Vagina (tissue), 2 donors: ENCODE data around the gene ZSCAN21. TPM values are rescaled to one million over a fixed set of nuclear protein-coding genes. Genes with fewer than 3 reads are reported as not detected.
"Not testable (repeated sequence)": the region's sequence is repeated elsewhere in the genome, so short reads cannot be mapped to it uniquely, and the experiment has no call there.

ENCODE experiments used
- DNase-seq, 2 donors: peaks; one replicate each; pipeline ENCODE4 v3.0.0-alpha.2; 2017; ENCODE audit errors: extremely low spot score in 2 of 2
- H3K27ac ChIP-seq: fragments of 200-600 bp; sonication (generic); one replicate; pipeline ENCODE4 v1.5.1; 2019
- H3K27me3 ChIP-seq: fragments of 200-600 bp; sonication (generic); one replicate; pipeline ENCODE4 v1.5.1; 2019
- H3K36me3 ChIP-seq, 2 donors: fragments of 200-600 bp; sonication (generic); one replicate each; pipeline ENCODE4 v1.5.1; 2017 to 2019
- H3K4me1 ChIP-seq: fragments of 200-600 bp; sonication (generic); one replicate; pipeline ENCODE4 v1.5.1; 2019
- H3K4me3 ChIP-seq, 2 donors: fragments of 200-600 bp; sonication (generic); 1 replicate in 1 of 2; 2 replicates in 1 of 2; pipeline ENCODE4 v1.5.1; 2016 to 2019
- H3K9me3 ChIP-seq: fragments of 200-600 bp; sonication (generic); one replicate; pipeline ENCODE4 v1.5.1; 2019
- POLR2A ChIP-seq, 2 donors: fragments of 450-650 bp; IDR thresholded peaks; one replicate each; pipeline ENCODE4 v1.6.1; 2017; ENCODE audit warnings: antibody characterized with exemption in 2 of 2, mild to moderate bottlenecking in 2 of 2, moderate library complexity in 2 of 2
- POLR2AphosphoS5 ChIP-seq, 2 donors: sonication (generic); formaldehyde crosslinking; IDR thresholded peaks; one replicate each; pipeline ENCODE4 v1.9.0; 2017; ENCODE audit warnings: antibody characterized with exemption in 2 of 2, mild to moderate bottlenecking in 2 of 2, low read depth in 1 of 2; ENCODE audit not compliant: insufficient read depth in 1 of 2
- intact Hi-C: fragments of 100-400 bp; cut with DNase I; formaldehyde crosslinking; loops from one replicate; pipeline ENCODE4 v1.15.1; 2023
- total RNA-seq: library from RNA; depleted of rRNA; stranded (reverse); fragments of >200 nt; gene quantifications from one replicate; pipeline ENCODE4 v1.2.3, GENCODE V29; 2016
- TF ChIP-seq, protein P1 (sequence below), 3 experiments: fragments of 450-650 bp in 2 of 3; fragments of 200-600 bp in 1 of 3; sonication (generic) in 1 of 3; IDR thresholded peaks; one replicate each; pipeline ENCODE4 v1.5.1; 2017 to 2019; ENCODE audit warnings: antibody characterized with exemption in 3 of 3, mild to moderate bottlenecking in 2 of 3, moderate library complexity in 2 of 3

The ZSCAN21 gene
- total RNA-seq, 1 donor from 2014 or later: 19.9 TPM

DNA sequence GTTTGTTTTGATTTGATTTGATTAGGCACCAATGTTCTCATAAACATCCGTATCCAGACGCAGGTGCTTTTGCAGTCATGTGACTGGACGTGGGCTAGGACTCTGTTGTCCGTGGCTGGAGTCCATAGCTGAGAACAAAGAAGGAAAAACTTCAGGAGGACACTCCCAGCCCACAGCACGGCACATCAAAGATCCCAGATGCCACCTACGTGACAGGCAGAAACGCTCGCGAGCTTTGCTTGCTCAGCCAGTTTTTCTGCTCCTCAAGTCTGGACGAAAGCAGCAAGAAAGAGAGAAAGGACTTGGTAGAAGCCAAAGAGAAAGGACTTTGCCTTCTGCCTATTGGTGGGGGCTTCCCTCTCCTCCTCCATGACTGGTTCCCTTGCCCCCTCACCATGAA, 41.0 kb upstream of the ZSCAN21 start:
- H3K27me3 ChIP-seq: no peaks in the 10 kb centered on the region
- DNase-seq: no peak
- H3K36me3 ChIP-seq: no peaks in the 10 kb centered on the region
- H3K9me3 ChIP-seq: no peaks in the 10 kb centered on the region
- TF ChIP-seq, protein P1, sequence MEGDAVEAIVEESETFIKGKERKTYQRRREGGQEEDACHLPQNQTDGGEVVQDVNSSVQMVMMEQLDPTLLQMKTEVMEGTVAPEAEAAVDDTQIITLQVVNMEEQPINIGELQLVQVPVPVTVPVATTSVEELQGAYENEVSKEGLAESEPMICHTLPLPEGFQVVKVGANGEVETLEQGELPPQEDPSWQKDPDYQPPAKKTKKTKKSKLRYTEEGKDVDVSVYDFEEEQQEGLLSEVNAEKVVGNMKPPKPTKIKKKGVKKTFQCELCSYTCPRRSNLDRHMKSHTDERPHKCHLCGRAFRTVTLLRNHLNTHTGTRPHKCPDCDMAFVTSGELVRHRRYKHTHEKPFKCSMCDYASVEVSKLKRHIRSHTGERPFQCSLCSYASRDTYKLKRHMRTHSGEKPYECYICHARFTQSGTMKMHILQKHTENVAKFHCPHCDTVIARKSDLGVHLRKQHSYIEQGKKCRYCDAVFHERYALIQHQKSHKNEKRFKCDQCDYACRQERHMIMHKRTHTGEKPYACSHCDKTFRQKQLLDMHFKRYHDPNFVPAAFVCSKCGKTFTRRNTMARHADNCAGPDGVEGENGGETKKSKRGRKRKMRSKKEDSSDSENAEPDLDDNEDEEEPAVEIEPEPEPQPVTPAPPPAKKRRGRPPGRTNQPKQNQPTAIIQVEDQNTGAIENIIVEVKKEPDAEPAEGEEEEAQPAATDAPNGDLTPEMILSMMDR (IDR thresholded peaks at IDR 0.05): no peak
- TF ChIP-seq POLR2AphosphoS5 (IDR thresholded peaks at IDR 0.05; ENCODE audit: insufficient read depth in 1 of 2, low read depth in 1 of 2): peak in 1 of 2 donors; percentile 53
- TF ChIP-seq POLR2A (IDR thresholded peaks at IDR 0.05): no peak
- no peak overlapping the region for H3K4me3 ChIP-seq
- H3K27ac ChIP-seq: no peak overlapping the region
- intact Hi-C loops: no loop called here
- H3K4me1 ChIP-seq: no peaks in the 10 kb centered on the region

DNA sequence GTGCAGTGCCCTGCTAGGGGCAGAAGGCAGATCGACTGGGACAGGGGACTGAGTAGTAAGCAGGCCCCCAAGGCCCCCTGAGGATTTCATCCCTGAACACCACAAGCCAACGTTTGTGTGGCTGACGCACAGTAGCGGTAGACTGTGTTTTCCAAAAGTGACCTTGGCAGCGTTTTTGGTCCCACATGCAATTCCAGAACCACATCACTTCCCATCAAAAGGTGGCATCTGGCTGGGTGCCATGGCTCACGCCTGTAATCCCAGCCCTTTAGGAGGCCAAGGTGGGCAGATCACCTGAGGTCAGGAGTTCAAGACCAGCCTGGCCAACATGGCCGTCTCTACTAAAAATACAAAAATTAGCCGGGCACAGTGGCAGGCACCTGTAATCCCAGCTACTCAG, 39.6 kb upstream of the ZSCAN21 start:
- H3K36me3 ChIP-seq, H3K9me3 ChIP-seq, H3K27ac ChIP-seq, intact Hi-C loops, DNase-seq, H3K27me3 ChIP-seq, H3K4me1 ChIP-seq, H3K4me3 ChIP-seq: not testable (repeated sequence)

DNA sequence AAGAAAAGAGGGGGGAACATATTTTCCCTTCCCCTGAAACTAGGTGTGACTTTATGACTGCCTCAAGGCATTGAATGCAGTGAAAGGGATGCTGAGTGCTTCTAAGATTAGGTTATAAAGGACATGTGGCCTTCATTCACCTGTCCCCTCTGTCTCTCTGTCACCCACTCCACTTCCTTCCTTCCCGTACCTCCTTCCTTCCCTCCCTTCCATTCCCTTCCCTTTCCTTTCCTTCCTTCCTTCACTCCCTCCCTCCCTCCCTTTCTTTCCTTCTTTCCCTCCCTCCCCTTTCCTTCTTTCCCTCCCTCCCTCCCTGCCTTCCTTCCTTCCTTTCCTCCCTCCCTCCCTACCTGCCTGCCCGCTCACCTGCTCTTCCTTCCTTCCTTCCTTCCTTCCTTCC, 38.7 kb upstream of the ZSCAN21 start:
- no peak overlapping the region for H3K4me3 ChIP-seq
- H3K27ac ChIP-seq: no peak overlapping the region
- H3K9me3 ChIP-seq: no peaks in the 10 kb centered on the region
- DNase-seq: no peak
- intact Hi-C loops: no loop called here
- H3K36me3 ChIP-seq: no peaks in the 10 kb centered on the region
- H3K27me3 ChIP-seq: no peaks in the 10 kb centered on the region
- no peaks in the 10 kb centered on the region for H3K4me1 ChIP-seq
- TF ChIP-seq, protein P1 (IDR thresholded peaks at IDR 0.05): no peak
- no peak for TF ChIP-seq POLR2AphosphoS5 (IDR thresholded peaks at IDR 0.05; ENCODE audit: insufficient read depth in 1 of 2, low read depth in 1 of 2)
- TF ChIP-seq POLR2A (IDR thresholded peaks at IDR 0.05): no peak

DNA sequence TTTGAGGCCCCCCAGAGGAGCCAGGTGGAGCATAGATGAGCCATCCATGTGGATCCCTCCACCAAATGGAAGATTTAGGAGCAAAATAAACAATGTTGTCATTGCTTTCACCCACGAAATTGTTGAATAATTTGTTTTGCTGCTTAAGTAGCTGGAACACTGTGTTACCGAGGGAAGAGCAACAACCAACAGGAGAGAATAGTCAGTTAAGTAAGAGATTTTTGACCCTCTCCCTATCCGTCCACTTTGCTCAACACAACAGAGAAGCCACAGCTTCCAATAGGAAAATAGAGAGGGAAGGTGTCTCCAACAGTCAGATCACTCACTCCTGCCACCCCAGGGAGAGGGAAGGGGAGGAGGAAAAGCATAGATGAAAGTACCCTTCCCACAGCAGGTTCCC, 38.1 kb upstream of the ZSCAN21 start:
- TF ChIP-seq POLR2AphosphoS5 (IDR thresholded peaks at IDR 0.05; ENCODE audit: insufficient read depth in 1 of 2, low read depth in 1 of 2): no peak
- TF ChIP-seq, protein P1 (IDR thresholded peaks at IDR 0.05): no peak
- no peak for TF ChIP-seq POLR2A (IDR thresholded peaks at IDR 0.05)
- Histone ChIP-seq H3K27ac (no peak overlapping the region), H3K4me1 (peaks cover 5% of the 10 kb centered on the region), H3K9me3 (no peaks in the 10 kb centered on the region), H3K27me3 (no peaks in the 10 kb centered on the region), H3K4me3 (no peak overlapping the region), H3K36me3 (no peaks in the 10 kb centered on the region)
- DNase-seq: no peak
- intact Hi-C loops: no loop called here

DNA sequence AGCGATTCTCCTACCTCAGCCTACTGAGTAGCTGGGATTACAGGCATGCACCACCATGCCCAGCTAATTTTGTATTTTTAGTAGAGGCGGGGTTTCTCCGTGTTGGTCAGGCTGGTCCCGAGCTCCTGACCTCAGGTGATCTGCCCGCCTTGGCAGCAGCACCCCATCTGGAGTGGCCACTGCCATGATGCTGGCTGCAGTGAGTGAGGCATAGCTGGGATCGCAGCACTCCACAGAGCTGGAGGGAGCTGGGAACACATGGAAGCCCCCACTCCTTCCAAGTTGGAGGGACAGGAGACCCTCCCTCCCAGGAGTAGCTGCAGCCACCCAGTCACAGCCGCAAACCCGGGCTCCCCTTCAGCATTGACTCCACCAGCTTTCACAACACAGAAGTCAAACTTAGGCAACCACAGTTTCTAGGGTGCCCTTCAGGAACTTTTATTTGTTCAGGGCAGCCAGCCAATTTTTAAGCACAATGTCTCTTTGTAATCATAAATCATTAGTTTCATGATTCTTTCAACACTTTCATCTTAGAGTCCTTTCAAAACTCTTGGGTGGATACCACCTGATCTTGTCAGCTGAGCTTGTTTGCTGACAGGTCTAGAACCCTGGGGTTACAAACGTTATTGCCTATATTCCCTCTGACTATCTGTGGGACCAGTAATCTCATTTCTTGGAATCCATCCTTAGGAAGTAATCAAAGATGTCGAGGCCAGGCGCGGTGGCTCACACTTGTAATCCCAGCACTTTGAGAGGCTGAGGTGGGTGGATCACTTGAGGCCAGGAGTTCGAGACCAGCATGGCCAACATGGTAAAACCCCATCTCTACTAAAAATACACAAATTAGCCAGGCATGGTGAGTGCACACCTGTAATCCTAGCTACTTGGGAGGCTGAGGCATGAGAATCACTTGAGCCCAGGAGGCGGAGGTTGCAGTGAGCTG, 36.9 kb upstream of the ZSCAN21 start:
- DNase-seq, H3K36me3 ChIP-seq, intact Hi-C loops, H3K27me3 ChIP-seq, H3K9me3 ChIP-seq, H3K27ac ChIP-seq, H3K4me3 ChIP-seq: not testable (repeated sequence)
- H3K4me1 ChIP-seq: peaks cover 16% of the 10 kb centered on the region
- peak in 1 of 2 donors; percentile 63 for TF ChIP-seq POLR2AphosphoS5 (IDR thresholded peaks at IDR 0.05; ENCODE audit: insufficient read depth in 1 of 2, low read depth in 1 of 2)

DNA sequence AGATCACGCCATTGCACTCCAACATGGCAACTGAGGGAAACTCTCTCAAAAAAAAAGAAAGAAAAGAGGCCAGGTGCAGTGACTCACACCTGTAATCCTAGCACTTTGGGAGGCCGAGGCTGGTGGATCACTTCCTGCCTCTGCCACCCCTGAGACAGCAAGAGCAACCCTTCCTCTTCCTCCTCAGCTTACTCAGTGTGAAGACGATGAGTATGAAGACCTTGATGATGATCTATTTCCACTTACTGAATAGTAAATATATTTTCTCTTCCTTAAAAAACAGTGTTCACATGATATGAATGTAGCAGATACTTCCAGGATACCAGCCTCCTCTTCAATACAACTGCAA, 36.3 kb upstream of the ZSCAN21 start:
- no peaks in the 10 kb centered on the region for H3K36me3 ChIP-seq
- H3K4me1 ChIP-seq: peaks cover 23% of the 10 kb centered on the region
- intact Hi-C loops: no loop called here
- no peak for DNase-seq
- H3K27me3 ChIP-seq: no peaks in the 10 kb centered on the region
- no peak overlapping the region for H3K4me3 ChIP-seq
- TF ChIP-seq POLR2A (IDR thresholded peaks at IDR 0.05) (no peak), POLR2AphosphoS5 (IDR thresholded peaks at IDR 0.05; ENCODE audit: insufficient read depth in 1 of 2, low read depth in 1 of 2) (no peak)
- TF ChIP-seq, protein P1 (IDR thresholded peaks at IDR 0.05): no peak
- H3K27ac ChIP-seq: no peak overlapping the region
- H3K9me3 ChIP-seq: no peaks in the 10 kb centered on the region
